KG1 (cell line): ENCODE results near the gene RNASE4.
A peak's percentile ranks its signal among the peaks of the same experiment; 100 is the strongest.
"Not testable (repeated sequence)": the region's sequence is repeated elsewhere in the genome, so short reads cannot be mapped to it uniquely, and the experiment has no call there.

Experiments
- DNase-seq: peaks from one replicate; lab custom pipeline; 2025; lab: John Stamatoyannopoulos, UW

The RNASE4 gene

GRCh38 chr14:20683891-20684661 is at the start of gene RNASE4:
Gene RNASE4 (plus strand): TSS chr14:20684560. CDS start chr14:20699372, 14,812 bp downstream.
- peak; percentile 86 for DNase-seq

- no peak for DNase-seq
These were observed 42.8 kb upstream of the RNASE4 start, which contains the start of gene OR6S1 for GRCh38 chr14:20641591-20641990. Gene OR6S1 (minus strand): TSS chr14:20641691. CDS start chr14:20641691, 0 bp downstream.

- DNase-seq: no peak
These were observed 42.2 kb upstream of the RNASE4 start for GRCh38 chr14:20642182-20642581.

- DNase-seq: not testable (repeated sequence)
These were observed 41.6 kb upstream of the RNASE4 start for GRCh38 chr14:20642755-20643154.

GRCh38 chr14:20644520-20644919 is 39.8 kb upstream of the RNASE4 start:
- no peak for DNase-seq

GRCh38 chr14:20645481-20645880 is 38.9 kb upstream of the RNASE4 start:
- DNase-seq: no peak

- DNase-seq: no peak
These were observed 31.1 kb upstream of the RNASE4 start for GRCh38 chr14:20652996-20653975.

- DNase-seq: no peak
These were observed 28.5 kb upstream of the RNASE4 start for GRCh38 chr14:20655851-20656250.

- DNase-seq: no peak
These were observed 28.1 kb upstream of the RNASE4 start for GRCh38 chr14:20656274-20656673.

GRCh38 chr14:20657216-20658211 is 26.8 kb upstream of the RNASE4 start:
- no peak for DNase-seq

- no peak for DNase-seq
These were observed 26.1 kb upstream of the RNASE4 start for GRCh38 chr14:20658246-20658645.

GRCh38 chr14:20659336-20659735 is 25.0 kb upstream of the RNASE4 start:
- no peak for DNase-seq

GRCh38 chr14:20659813-20660395 is 24.5 kb upstream of the RNASE4 start:
- DNase-seq: no peak

GRCh38 chr14:20661197-20661596 is 23.2 kb upstream of the RNASE4 start:
- no peak for DNase-seq

- DNase-seq: peak; percentile 67
These were observed 21.2 kb upstream of the RNASE4 start for GRCh38 chr14:20662968-20663732.

- DNase-seq: not testable (repeated sequence)
These were observed 17.9 kb upstream of the RNASE4 start for GRCh38 chr14:20666400-20666961.

GRCh38 chr14:20667957-20668356 is 16.4 kb upstream of the RNASE4 start:
- no peak for DNase-seq

- DNase-seq: no peak
These were observed 15.4 kb upstream of the RNASE4 start for GRCh38 chr14:20668969-20669368.

GRCh38 chr14:20671597-20672283 is 12.6 kb upstream of the RNASE4 start:
- no peak for DNase-seq
